GM18499 (cell line): ENCODE results near the gene PHTF2.
"Not testable (repeated sequence)": the region's sequence is repeated elsewhere in the genome, so short reads cannot be mapped to it uniquely, and the experiment has no call there.

ENCODE experiments used
- ATAC-seq: cut with Tn5 transposase; IDR thresholded peaks from one replicate; pipeline ENCODE4 v1.9.1; 2021; ENCODE audit warnings: moderate number of reproducible peaks; ENCODE audit not compliant: insufficient read depth, unreplicated experiment

Gene PHTF2

DNA sequence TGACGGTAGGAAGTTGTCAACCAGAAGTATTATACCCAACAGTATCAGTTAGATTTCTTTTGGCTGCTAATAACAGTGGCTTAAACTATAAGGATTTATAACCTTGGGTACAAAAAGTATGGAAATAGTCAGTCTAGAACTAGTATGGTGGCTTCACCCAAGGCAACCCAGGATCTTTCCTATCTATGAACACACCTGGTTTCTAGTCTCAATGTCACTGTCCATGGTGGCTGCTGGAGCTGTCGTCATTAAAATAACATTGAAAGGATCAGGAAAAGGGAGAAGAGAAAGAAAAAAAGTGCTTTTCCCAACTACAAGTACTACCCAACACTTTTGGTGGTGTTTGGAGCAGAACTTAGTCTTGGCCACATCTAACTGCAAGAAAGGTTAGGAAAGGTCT lies 27.7 kb downstream of the PHTF2 start:
- ATAC-seq = no peak

DNA sequence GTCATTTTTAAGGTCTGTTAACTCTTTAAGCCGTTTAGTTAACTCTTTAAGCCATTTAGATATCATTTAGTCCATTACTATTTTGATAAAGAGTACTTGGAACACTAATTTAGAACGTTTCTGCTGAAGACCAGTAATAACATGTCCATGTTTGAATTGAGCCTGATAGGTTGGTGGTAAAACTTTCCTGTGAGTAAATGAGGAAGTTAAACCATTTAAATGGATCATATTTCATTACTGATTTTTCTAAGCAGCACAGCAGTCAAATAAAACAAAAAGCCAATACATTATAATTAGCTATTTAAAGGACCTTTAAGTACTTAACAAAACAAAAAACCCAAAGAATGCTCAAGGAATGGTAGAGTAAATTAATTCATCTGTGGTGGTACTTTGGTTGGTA lies 29.4 kb downstream of the PHTF2 start:
- no peak for ATAC-seq

DNA sequence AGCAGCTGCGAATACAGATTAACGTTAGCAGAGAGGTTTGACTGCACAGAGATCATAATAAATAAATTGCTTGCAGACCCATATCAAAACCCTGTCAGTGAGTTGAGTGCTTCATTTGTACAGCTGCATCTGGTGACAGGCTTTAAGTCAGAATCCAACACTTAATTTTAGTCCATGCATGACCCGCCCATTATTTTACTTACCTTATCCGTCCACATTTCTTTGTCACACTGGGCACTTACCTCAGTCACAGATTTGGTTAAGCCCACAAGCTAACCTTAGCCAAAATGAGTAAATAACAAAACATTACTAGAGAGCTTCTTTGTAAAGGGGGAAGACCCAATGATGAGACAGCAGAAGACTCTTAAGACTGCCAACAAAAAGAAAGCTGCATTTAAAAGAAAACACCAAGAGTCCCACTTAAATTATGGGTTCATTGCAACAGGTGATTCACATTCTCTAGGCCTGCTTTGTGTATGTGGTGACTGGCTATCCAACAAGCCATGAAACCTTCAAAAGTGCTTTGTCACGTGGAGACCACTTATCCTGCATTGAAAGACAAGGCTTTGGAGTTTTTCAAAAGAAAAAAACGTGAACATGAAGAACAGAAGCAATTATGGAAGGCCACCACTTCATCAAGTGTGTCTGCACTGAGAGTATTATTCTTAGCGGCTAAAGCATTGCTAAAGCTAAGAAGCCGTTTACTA lies 32.2 kb downstream of the PHTF2 start:
- ATAC-seq = no peak

DNA sequence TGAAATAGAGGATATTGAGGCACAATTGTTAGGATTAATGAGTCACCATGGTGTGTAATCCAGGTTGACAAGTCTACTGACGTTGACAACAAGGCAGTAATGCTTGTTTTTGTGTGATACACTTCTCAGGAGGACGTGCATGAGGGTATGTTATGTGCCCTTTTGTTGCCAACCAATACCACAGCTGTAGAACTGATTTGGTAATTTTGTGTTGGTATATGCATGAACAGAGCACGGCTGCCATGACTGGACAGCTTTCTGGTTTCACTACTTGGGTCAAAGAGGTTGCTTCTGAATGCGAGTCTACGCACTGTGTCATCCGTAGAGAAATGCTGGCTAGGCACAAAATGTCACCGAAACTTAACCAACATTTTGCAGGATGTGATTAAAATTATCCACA lies 32.9 kb downstream of the PHTF2 start:
- ATAC-seq = no peak

DNA sequence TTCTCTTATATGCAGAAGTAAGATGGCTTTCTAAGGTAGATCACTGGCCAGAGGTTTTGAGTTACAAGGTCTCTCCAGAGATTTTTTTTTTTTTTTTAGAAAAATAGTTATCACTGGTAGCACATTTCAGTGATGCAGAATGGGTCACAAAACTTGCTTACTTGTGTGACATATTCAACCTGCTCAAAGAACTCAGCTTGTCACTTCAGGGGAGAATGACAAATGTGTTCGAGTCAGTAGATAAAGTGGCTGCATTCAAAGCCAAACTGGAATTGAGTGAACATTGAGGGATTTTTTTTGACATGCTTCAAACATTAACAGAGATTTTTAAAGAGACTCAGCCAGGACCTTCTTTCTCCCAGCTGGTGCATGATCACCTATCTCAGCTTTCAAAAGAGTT lies 33.4 kb downstream of the PHTF2 start:
- ATAC-seq = no peak

DNA sequence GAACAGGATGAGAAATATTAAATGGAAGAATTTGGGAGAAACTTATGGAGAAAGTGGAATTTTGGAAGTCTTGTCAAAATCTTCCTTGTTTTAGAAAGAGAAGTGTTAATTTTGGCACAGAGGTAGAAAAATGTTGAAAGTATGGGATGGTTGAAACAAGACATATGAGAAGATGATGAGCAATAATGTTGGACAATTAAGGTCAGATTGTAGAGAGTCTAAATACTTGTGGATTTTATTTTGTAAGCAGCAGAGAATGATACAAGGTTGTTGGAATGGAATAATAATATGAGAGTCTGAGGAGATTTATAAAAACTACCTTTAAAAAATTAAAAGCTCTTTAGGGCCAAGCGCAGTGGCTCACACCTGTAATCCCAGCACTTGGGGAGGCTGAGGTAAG lies 34.6 kb downstream of the PHTF2 start:
- no peak for ATAC-seq

DNA sequence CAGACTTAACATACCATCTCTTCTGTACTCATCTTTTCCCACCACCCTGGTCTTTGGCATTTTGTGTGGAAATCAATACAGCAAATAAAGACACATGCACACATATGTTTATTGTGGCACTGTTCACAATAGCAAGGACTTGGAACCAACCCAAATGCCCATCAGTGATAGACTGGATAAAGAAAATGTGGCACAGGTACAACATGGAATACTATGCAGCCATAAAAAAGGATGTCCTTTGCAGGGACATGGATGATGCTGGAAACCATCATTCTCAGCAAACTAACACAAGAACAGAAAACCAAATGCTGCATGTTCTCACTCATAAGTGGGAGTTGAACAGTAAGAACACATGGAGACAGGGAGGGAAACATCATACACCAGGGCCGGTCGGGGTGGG lies 37.9 kb downstream of the PHTF2 start:
- ATAC-seq = not testable (repeated sequence)

DNA sequence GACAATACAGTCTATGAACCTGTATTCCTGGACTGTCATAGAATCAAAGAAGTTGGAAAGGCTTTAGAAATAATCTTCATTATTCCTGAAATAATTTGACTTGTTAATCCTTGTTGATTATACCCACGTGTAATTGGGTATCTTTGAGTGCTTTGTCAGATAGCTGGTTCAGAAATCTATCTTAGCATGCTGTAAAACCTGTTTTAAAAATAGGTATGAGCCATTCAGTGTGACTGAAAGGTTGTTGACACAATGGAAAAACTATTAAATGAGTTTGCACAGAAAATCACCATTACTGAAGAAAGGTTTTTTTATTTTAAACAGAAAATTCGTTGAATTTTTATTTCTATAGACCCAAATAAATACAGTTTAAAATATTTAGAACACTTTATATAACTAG lies 38.7 kb downstream of the PHTF2 start:
- ATAC-seq = no peak

DNA sequence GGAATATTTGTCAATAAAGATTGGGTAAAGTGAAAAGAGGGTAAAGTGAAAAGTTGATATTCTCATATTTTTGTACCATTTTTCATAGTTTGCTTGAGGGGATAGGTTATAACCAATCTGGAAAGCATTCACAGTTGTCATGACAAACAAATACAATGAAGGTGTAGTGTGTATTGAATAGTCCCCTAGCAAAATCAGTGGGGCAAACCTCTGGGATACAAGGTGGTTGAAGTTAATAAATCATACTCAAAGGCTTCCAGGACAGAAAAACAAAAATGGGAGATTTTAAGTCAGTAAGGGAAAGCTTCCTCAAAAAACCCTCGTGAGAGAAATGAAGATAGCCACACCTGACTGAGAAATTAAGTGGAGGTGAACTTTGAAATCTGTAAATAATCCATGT lies 39.4 kb downstream of the PHTF2 start:
- ATAC-seq = no peak

DNA sequence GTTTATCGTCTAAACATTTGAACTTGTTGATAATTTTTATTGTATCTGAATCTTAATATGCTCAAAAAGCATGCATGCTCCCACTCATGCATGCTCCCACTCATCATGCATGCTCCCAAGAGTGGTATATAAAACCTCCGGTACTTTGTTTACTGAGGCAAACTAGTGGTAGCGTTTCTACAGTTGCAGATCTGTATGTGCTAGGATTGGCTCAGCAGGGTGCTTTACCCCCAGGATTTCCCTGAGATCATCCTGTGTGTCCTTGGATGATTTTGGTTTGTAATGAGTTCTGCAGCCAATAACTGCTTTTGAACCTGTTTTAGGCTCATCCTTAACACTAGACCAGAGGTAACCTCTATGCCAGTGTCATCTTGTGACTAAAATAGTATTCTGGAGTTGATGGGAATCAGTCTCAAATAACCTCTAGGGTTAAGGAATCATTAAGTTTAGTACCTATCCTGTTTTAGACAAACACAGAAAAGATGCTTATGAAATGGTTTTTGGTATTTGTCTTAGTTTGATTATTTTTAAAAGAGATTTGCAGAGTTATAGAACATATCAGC lies 40.4 kb downstream of the PHTF2 start:
- no peak for ATAC-seq

DNA sequence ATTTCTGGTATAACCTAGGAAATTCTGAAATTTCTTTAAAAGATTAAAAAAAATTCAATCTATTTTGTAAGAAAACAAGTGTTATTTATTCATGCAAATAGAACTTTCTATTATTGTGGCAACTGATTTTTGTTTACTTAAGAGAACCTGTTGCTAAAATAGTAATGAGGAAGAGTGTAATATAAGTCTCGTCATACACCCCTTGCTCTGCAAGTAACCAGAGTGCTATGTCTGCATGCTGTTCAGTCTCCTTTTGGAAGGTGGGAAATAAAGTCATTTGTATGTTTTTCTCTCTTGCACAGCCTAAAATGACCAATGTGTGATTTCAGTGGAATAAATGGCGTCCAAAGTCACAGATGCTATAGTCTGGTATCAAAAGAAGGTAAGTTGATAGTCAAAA lies 41.3 kb downstream of the PHTF2 start:
- ATAC-seq = no peak

DNA sequence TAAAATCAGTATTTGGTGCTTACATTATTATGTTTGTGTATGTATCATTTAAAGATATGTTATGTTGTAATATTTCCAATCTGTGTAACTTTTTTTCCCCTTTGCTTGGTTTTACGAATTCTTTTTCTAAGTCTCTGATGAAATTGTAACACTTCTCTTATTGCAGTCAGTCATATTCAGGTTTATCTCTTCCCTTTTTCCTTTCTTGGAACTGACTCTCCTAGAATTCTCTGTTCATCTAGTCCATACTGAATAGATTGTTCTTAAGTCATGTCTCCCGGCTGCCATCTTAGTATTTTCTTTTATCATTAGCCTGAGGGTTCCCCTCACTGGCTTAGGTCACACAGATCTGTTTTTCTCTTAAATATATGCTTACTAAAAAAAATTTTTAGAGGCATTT lies 44.6 kb downstream of the PHTF2 start:
- ATAC-seq = no peak

DNA sequence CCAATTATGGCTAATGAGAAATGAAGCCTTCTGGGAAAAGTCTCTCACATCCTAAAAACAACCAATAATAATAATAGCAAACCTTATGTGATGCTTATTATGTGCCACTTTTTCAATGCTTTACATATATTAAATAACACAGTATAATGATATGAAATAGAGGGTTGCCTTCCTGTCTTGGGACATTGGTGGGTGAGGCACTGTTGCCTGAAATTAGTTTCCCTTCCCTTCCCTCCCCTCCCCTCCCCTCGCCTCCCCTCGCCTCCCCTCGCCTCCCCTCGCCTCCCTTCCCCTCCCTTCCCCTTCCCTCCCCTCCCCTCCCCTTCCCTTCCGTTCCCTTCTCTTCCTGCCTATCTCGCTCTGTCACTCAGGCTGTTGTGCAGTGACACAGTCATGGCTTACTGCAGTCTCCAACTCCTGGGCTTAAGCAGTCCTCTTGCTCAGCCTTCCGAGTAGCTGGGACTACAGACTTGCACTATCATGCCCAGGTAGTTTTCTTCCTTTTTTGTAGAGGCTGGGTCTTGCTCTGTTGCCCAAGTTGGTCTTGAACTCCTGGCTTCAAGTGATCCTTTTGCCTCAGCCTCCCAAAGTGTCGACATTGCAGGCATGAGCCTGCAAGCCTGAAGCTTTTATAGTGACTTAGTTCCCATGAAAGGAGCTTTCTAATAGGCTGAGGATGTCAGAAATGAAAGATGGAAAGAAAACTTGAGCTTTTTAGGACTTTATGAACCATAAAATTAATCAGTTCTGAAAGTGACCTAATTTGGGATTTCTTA lies 47.9 kb downstream of the PHTF2 start:
- no peak for ATAC-seq

DNA sequence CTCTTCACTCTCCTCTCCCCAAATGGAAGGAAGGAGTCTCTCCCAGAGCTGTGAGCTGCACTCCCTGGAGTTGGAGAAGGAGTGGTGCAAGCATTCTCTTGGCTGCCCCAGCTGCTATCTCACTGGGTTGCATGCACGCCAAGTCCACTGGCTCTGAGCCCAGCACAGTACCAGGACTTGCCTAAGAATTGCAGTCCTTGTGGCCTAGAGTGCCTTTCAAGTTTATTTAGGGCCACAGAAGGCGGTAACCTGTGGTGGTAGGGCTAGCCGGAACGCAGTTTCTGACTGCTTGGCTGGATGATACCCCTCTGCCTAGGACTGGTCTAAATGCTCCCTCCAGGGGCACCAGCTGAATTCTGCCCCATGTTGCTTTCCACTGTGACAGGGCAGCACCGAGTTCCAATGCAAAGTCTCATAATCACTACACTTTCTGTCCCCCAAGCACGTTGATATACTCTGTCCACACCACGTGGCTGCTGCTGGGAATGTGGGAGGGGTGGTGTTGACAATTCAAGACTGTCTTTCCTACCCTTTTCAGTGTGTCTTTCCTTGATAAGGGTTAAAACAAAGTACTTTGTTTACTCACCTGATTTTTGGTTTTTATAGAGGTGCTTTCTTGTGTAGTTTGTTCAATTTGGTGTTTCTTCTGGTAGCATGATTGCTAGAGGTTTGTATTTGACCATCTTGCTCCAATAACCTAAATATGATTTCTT lies 57.0 kb downstream of the PHTF2 start:
- ATAC-seq = no peak

DNA sequence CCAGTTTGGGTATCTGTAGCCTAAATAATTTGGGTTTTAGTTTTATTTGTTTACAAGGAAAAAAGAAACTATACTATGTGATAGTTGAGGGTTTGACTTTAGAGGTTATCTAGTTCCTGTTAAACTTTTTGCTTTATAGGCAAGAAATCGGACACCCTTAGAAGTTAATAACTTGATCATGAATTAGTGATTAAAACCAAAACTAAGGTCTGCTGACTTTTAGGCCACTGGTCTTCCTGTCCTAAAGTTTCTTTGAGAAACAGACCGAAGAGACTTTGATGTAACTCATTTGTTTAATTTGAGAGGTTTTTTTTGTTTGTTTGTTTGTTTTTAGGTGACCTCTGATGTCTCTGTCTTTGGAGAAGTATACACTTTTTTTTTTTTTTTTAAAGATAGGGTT lies 59.7 kb downstream of the PHTF2 start:
- ATAC-seq = no peak

DNA sequence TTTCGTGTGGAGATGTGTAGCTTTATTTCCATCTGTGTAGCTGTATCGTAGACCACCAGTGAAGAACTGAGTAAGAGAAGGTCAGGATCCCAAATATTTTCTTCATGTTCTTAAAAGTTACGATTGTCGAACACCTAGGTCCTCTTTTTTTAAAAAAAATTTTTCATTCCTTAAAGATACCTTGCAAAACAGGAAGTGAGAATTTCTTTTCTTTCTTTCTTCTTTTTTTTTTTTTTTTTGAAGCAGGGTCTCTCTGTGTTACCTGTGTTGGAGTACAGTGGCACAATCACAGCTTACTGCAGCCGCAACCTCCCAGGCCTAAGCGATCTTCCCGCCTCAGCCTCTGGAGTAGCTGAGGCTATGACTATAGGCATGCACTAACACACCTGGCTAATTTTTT lies 60.8 kb downstream of the PHTF2 start:
- ATAC-seq = no peak

DNA sequence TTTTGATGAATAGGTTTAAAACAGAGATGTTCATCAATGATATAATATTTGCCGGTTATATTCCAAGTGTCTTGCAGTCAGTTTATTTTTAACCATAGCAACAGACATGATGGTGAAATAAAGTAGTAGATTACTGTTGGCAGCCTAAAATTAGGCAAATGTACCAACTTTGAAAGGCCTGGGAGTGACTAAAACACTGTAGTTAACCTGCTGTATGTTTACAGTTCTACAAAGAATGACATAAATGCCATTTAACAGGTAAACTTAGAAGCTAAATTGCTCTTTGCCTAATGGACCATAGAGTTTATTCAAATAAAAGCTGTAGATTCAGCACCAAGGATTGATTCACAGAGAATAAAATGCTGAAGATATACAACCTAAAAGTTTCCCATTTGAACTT lies 64.1 kb downstream of the PHTF2 start:
- no peak for ATAC-seq

DNA sequence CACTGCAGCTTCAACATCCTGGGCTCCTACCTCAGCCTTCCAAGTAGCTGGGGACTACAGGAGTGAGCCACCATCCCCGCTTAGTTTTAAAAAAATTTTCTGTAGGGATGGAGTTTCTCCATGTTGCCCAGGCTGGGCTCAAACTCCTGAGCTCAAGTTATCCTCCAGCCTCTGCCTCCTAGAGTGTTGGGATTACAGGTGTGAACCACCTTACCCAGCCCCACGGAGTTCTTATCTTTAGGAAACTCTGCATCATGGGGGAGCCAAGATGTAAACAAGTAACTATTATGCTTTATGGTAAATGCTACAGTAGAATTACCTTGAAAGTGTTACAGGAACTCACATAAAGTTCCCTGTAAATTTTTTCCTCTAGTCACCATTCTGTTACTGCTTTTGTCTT lies 65.3 kb downstream of the PHTF2 start:
- no peak for ATAC-seq

DNA sequence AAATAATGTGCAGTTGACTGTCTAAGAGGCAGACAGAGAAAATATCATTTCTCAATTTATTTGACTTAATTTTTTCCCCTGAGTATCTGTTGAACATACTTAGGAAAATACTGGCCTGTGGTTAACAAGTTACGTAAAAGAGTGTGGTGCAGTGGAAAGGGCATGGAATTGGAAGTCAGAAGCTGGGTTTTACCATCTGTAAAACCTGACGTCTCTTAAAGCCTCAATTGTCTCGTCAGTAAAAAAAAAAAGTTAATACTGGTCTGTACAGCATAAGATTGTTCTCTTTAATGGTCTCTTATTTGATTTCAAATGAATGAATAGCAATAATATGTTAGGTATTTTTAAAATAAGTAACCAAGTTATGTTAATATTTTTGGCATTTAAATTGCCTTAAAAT lies 67.8 kb downstream of the PHTF2 start:
- ATAC-seq = no peak

DNA sequence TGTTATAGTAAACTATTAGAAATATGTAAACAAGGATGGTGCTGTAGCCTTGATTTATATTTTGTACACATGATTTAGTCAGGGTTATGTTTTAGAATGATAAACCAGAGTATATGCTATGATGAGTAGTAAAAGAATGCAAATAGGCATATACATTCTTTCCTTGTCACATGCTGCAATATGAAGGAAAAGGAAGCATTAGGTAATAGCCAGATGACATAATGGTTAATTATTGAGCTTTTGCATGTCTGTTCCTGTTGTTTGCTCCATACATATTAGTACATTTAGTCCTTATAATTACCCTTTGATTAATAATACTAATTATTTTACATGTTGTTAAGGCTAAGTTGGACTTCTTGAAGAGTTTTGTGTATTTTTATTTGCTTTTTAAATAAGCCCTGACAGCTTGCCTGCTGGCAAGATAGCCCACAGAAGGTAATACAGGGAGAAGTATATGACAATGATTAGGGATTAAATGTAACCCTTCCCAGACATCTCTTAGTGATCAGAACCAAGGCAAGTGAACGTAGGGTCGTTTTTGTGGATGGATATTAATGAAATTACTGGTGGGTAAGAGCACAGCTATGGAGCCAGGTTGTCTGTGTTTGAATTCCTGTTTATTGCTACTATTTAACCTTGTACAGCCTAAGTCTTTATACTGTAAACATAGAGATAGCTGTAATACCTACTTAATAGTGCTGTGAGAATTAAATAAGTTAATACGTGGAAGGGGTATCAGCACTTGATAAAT lies 68.4 kb downstream of the PHTF2 start:
- ATAC-seq = no peak

DNA sequence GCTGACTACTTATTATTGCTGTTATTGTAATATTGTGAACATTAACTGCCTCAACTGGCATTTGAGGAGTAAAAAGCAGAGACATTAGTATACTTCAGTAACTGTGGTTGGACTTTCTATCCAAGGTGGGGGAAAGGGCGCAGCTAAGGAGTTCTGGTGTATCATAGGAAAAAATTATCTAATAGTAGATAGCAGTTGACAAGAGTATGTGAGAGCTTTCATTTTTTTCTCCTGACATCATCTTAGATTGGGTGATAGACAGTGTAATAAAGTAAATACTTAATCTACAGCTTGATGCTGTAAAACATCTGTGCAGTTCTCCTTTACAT lies 68.9 kb downstream of the PHTF2 start:
- ATAC-seq = no peak
